Measurements from ENCODE around the gene TTC28.
"Not testable (repeated sequence)": the region's sequence is repeated elsewhere in the genome, so short reads cannot be mapped to it uniquely, and the experiment has no call there.

TTC28 gene
- total RNA-seq = 2.1 to 2.2 reads per million in 2 donors

- DNase-seq = peak; percentile 7
These were observed at the start of gene TTC28 for GRCh38 chr22:28679611-28680287. TSS of gene TTC28 (minus strand) at chr22:28679840. CDS start at chr22:28679723, 117 bp downstream.

- no peak for DNase-seq
These were observed 49.1 kb upstream of the TTC28 start for GRCh38 chr22:28728621-28729313.

- DNase-seq = no peak
These were observed 48.4 kb upstream of the TTC28 start for GRCh38 chr22:28728002-28728401.

- DNase-seq = no peak
These were observed 38.4 kb upstream of the TTC28 start for GRCh38 chr22:28718044-28718443.

GRCh38 chr22:28716686-28717085 lies 37.0 kb upstream of the TTC28 start:
- no peak for DNase-seq

GRCh38 chr22:28715611-28716010 lies 36.0 kb upstream of the TTC28 start:
- no peak for DNase-seq

- DNase-seq = no peak
These were observed 34.5 kb upstream of the TTC28 start for GRCh38 chr22:28714043-28714628.

- DNase-seq = no peak
These were observed 32.5 kb upstream of the TTC28 start for GRCh38 chr22:28711820-28712777.

GRCh38 chr22:28711341-28711740 lies 31.7 kb upstream of the TTC28 start:
- no peak for DNase-seq

- no peak for DNase-seq
These were observed 31.0 kb upstream of the TTC28 start for GRCh38 chr22:28710576-28711191.

GRCh38 chr22:28710107-28710506 lies 30.5 kb upstream of the TTC28 start:
- no peak for DNase-seq

- DNase-seq = no peak
These were observed 27.2 kb upstream of the TTC28 start for GRCh38 chr22:28706845-28707244.

- no peak for DNase-seq
These were observed 23.8 kb upstream of the TTC28 start for GRCh38 chr22:28703436-28703835.

GRCh38 chr22:28702891-28703290 lies 23.3 kb upstream of the TTC28 start:
- no peak for DNase-seq

GRCh38 chr22:28693041-28693760 lies 13.6 kb upstream of the TTC28 start:
- not testable (repeated sequence) for DNase-seq

- DNase-seq = not testable (repeated sequence)
These were observed 10.2 kb upstream of the TTC28 start for GRCh38 chr22:28689796-28690195.

- not testable (repeated sequence) for DNase-seq
These were observed 3.3 kb upstream of the TTC28 start for GRCh38 chr22:28682966-28683365.

- DNase-seq = not testable (repeated sequence)
These were observed 1.3 kb upstream of the TTC28 start for GRCh38 chr22:28680813-28681490.

GRCh38 chr22:28678778-28679610 lies 646 bp downstream of the TTC28 start:
- not testable (repeated sequence) for DNase-seq

GRCh38 chr22:28678170-28678569 lies 1.5 kb downstream of the TTC28 start:
- DNase-seq = not testable (repeated sequence)
